ENCODE data around the gene NEUROD4. TPM values are rescaled to one million over a fixed set of nuclear protein-coding genes. Genes with fewer than 3 reads are reported as not detected.

NEUROD4 gene
- total RNA-seq, 6 experiments from 2014 or later, result not detected

DNA sequence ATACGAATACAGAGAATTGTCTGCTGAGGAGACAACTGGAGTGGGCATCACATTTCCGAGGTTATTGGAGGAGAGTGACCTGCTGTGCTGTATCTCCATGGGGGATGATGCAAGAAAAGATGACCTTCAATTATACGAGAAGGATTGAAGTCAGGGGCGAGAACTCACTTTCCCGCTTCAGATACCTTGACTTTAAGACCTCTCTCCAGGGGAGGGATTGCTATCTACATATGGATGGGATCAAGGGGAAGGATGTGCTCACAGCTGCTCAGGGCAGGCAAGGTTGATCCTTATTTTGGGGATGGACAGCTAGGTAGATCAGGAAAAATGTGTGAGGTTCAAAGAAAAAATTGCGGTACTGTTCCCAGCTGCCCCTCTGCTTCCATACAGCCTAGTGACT, 24.4 kb downstream of the NEUROD4 start:
- ATAC-seq (no peak), DNase-seq (no peak)
- Histone ChIP-seq H3K36me3 (no peaks in the 10 kb centered on the region), H3K4me3 (no peak overlapping the region), H3K4me1 (no peaks in the 10 kb centered on the region), H3K27me3 (no peaks in the 10 kb centered on the region), H3K9me3 (no peaks in the 10 kb centered on the region), H3K27ac (no peak overlapping the region)
- TF ChIP-seq, protein P1, sequence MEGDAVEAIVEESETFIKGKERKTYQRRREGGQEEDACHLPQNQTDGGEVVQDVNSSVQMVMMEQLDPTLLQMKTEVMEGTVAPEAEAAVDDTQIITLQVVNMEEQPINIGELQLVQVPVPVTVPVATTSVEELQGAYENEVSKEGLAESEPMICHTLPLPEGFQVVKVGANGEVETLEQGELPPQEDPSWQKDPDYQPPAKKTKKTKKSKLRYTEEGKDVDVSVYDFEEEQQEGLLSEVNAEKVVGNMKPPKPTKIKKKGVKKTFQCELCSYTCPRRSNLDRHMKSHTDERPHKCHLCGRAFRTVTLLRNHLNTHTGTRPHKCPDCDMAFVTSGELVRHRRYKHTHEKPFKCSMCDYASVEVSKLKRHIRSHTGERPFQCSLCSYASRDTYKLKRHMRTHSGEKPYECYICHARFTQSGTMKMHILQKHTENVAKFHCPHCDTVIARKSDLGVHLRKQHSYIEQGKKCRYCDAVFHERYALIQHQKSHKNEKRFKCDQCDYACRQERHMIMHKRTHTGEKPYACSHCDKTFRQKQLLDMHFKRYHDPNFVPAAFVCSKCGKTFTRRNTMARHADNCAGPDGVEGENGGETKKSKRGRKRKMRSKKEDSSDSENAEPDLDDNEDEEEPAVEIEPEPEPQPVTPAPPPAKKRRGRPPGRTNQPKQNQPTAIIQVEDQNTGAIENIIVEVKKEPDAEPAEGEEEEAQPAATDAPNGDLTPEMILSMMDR (IDR thresholded peaks at IDR 0.05), result no peak
- no peak for TF ChIP-seq POLR2A (IDR thresholded peaks at IDR 0.05)
- 53% methylated on average over 6 of the region's 6 CpGs for WGBS (ENCODE audit: insufficient coverage, low coverage, low lambda C conversion rate, missing lambda C conversion rate)
- intact Hi-C loops (cut with DNase I), result no loop called here

DNA sequence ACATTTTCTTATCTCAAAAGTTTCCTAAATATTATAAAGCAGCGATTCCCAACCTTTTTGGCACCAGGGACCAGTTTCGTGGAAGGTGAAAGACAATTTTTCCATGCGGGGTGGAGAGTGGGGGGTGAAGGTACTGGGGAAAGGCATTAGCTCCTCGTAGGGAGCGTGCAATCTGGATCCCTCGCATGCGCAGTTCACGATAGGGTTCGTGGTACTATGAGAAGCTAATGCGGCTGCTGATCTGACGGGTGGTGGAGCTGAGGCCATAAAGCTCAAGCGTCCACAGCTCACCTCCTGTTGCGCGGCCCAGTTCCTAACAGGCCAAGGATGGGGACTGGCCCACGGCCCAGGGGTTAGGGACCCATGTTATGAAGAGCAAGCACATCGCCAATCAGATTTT, 29.9 kb downstream of the NEUROD4 start:
- H3K4me3 ChIP-seq, result no peak overlapping the region
- no peaks in the 10 kb centered on the region for H3K9me3 ChIP-seq
- TF ChIP-seq, protein P1 (IDR thresholded peaks at IDR 0.05), result no peak
- TF ChIP-seq POLR2A (IDR thresholded peaks at IDR 0.05), result no peak
- DNase-seq (no peak), ATAC-seq (no peak)
- no peaks in the 10 kb centered on the region for H3K36me3 ChIP-seq
- H3K27ac ChIP-seq, result no peak overlapping the region
- H3K27me3 ChIP-seq, result no peaks in the 10 kb centered on the region
- H3K4me1 ChIP-seq, result no peaks in the 10 kb centered on the region
- intact Hi-C loops (cut with DNase I), result no loop called here
- WGBS (ENCODE audit: insufficient coverage, low coverage, low lambda C conversion rate, missing lambda C conversion rate), result 74% methylated on average over 11 of the region's 16 CpGs

DNA sequence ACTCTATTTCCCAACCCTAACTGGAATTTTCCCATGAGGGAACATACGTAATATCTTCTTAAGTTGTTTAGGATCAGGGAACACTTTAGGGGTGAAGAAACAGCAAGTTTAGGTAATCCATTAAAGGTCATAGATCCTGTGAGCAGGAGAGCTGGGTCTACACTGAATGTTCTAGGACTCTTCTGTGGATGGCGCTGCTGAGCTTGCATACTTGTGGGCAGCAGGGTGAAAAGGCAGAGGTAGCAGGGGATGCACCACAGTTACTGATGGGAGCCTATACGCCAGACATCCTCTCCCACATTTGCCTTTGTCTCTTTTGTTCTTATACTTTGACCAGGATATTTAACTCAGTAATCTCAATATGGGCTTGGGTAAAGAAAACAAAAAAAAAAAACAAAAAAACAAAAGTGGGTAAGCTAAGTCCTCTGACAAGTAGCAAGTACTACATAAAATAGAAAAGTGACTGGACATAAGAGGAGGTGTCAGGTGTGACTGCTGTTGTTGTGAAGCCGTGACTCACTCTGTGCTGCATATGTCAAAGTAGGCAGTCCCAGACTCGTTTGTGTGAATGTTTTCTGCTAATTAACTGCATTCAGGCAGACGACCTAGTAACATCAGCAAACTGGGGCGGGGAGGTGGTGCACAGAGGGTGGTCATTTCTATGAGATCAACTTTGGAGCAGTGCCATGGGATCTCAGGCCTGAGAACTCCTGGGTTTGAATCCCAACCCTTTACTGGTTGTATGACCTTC, 31.6 kb downstream of the NEUROD4 start:
- H3K27ac ChIP-seq, result no peak overlapping the region
- H3K4me1 ChIP-seq, result no peaks in the 10 kb centered on the region
- no peak for TF ChIP-seq POLR2A (IDR thresholded peaks at IDR 0.05)
- TF ChIP-seq, protein P1 (IDR thresholded peaks at IDR 0.05), result no peak
- H3K36me3 ChIP-seq, result no peaks in the 10 kb centered on the region
- WGBS (ENCODE audit: insufficient coverage, low coverage, low lambda C conversion rate, missing lambda C conversion rate), result 47% methylated on average over 6 of the region's 7 CpGs
- no peaks in the 10 kb centered on the region for H3K9me3 ChIP-seq
- DNase-seq (no peak), ATAC-seq (no peak)
- H3K27me3 ChIP-seq, result no peaks in the 10 kb centered on the region
- no peak overlapping the region for H3K4me3 ChIP-seq
- intact Hi-C loops (cut with DNase I), result no loop called here

DNA sequence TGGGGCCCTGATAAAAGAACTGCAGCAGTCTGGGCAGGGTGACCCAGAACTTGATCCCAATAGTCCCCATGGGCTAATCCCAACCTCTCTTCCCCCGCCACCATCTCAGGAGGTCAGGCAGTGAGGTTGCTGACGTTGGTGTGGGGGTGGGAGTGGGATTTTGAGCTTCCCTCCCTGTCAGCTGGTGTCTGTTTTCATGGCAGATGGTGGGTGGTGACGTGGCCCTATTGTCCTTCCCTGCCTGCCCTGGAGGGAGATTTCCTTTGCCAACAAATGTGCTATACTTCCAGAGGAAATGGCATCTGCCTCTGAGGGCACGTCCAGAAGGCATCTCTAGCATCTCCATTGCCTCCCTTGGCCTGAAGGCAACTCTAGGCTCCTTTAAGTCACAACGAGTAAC, 37.7 kb downstream of the NEUROD4 start:
- no peaks in the 10 kb centered on the region for H3K36me3 ChIP-seq
- no peaks in the 10 kb centered on the region for H3K9me3 ChIP-seq
- WGBS (ENCODE audit: insufficient coverage, low coverage, low lambda C conversion rate, missing lambda C conversion rate), result 27% methylated on average over 3 of the region's 5 CpGs
- no peaks in the 10 kb centered on the region for H3K27me3 ChIP-seq
- no peak for ATAC-seq
- no peak for TF ChIP-seq POLR2A (IDR thresholded peaks at IDR 0.05)
- TF ChIP-seq, protein P1 (IDR thresholded peaks at IDR 0.05), result no peak
- no peak overlapping the region for H3K4me3 ChIP-seq
- intact Hi-C loops (cut with DNase I), result no loop called here
- H3K27ac ChIP-seq, result no peak overlapping the region
- no peaks in the 10 kb centered on the region for H3K4me1 ChIP-seq
- DNase-seq, result no peak
